ENCODE results near the gene PSMD9.

- TF ChIP-seq, protein P1, sequence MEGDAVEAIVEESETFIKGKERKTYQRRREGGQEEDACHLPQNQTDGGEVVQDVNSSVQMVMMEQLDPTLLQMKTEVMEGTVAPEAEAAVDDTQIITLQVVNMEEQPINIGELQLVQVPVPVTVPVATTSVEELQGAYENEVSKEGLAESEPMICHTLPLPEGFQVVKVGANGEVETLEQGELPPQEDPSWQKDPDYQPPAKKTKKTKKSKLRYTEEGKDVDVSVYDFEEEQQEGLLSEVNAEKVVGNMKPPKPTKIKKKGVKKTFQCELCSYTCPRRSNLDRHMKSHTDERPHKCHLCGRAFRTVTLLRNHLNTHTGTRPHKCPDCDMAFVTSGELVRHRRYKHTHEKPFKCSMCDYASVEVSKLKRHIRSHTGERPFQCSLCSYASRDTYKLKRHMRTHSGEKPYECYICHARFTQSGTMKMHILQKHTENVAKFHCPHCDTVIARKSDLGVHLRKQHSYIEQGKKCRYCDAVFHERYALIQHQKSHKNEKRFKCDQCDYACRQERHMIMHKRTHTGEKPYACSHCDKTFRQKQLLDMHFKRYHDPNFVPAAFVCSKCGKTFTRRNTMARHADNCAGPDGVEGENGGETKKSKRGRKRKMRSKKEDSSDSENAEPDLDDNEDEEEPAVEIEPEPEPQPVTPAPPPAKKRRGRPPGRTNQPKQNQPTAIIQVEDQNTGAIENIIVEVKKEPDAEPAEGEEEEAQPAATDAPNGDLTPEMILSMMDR (IDR thresholded peaks at IDR 0.05): no peak
- no peak for TF ChIP-seq POLR2A (IDR thresholded peaks at IDR 0.05)
Observed at GRCh38 chr12:121937654-121938053, 49.1 kb downstream of the PSMD9 start.
